HL-60 (cell line): Measurements from ENCODE around the gene RPL10.

Source experiments
- DNase-seq, 2 experiments: peaks; one replicate each; pipeline ENCODE4 v3.0.0-alpha.2; 2010 to 2020; ENCODE audit warnings: low read depth in 1 of 2, low spot score in 1 of 2
- H3K27ac ChIP-seq: fragments of 250-450 bp; sonication (Bioruptor Pico); replicated peaks from 2 replicates; pipeline ENCODE4 v1.5.1; 2020; ENCODE audit warnings: mild to moderate bottlenecking, moderate library complexity
- H3K27me3 ChIP-seq: fragments of 250-450 bp; sonication (Bioruptor Pico); 2 replicates; pipeline ENCODE4 v1.5.1; 2021; ENCODE audit warnings: mild to moderate bottlenecking, moderate library complexity; ENCODE audit not compliant: insufficient read depth, poor library complexity, severe bottlenecking
- H3K4me3 ChIP-seq: replicated peaks from 2 replicates; pipeline ENCODE4 v1.5.1; 2011; ENCODE audit warnings: mild to moderate bottlenecking, control low read depth, low read length; ENCODE audit not compliant: insufficient read depth
- GABPA ChIP-seq: IDR thresholded peaks from 2 replicates; pipeline ENCODE4 v1.6.1; 2012; ENCODE audit warnings: low read depth
- POLR2AphosphoS5 ChIP-seq: IDR thresholded peaks from 2 replicates; pipeline ENCODE4 v1.6.1; 2012; ENCODE audit warnings: low read depth
- REST ChIP-seq: IDR thresholded peaks from 2 replicates; pipeline ENCODE4 v1.6.1; 2012; ENCODE audit warnings: low read depth; ENCODE audit not compliant: insufficient replicate concordance
- SPI1 ChIP-seq: IDR thresholded peaks from 2 replicates; pipeline ENCODE4 v1.6.1; 2012; ENCODE audit warnings: low read depth, mild to moderate bottlenecking, borderline replicate concordance
- TF ChIP-seq, protein P1 (sequence below): IDR thresholded peaks from one replicate; pipeline ENCODE4 v1.5.1; 2011; ENCODE audit warnings: low read length, control low read depth, inconsistent platforms; ENCODE audit not compliant: insufficient read depth

The RPL10 gene

DNA sequence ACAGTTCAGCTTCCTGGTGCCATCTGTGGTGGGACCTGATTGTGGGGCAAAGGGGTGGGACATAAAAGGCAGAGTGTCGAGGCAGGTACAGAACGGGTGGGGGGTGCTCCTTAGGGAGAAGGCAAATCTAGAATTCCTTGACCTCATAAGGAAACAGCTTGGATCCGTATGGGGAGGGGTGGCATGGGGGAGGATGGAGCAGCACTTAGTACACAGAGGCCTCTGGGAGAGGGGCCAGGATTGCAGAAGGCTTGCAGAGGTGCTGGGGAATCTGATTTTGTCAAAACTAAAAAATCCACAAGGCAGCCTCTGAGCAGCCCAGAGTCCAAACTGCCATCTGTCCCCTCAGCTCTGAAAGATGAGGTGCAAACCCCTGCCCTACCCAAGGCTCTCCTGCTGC, 21.4 kb upstream of the RPL10 start:
- Histone ChIP-seq H3K27ac (no peak overlapping the region), H3K4me3 (no peak overlapping the region), H3K27me3 (no peaks in the 10 kb centered on the region)
- no peak for TF ChIP-seq REST
- TF ChIP-seq SPI1, result no peak
- no peak for TF ChIP-seq POLR2AphosphoS5
- TF ChIP-seq, protein P1, sequence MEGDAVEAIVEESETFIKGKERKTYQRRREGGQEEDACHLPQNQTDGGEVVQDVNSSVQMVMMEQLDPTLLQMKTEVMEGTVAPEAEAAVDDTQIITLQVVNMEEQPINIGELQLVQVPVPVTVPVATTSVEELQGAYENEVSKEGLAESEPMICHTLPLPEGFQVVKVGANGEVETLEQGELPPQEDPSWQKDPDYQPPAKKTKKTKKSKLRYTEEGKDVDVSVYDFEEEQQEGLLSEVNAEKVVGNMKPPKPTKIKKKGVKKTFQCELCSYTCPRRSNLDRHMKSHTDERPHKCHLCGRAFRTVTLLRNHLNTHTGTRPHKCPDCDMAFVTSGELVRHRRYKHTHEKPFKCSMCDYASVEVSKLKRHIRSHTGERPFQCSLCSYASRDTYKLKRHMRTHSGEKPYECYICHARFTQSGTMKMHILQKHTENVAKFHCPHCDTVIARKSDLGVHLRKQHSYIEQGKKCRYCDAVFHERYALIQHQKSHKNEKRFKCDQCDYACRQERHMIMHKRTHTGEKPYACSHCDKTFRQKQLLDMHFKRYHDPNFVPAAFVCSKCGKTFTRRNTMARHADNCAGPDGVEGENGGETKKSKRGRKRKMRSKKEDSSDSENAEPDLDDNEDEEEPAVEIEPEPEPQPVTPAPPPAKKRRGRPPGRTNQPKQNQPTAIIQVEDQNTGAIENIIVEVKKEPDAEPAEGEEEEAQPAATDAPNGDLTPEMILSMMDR, result no peak
- no peak for TF ChIP-seq GABPA
- no peak for DNase-seq

DNA sequence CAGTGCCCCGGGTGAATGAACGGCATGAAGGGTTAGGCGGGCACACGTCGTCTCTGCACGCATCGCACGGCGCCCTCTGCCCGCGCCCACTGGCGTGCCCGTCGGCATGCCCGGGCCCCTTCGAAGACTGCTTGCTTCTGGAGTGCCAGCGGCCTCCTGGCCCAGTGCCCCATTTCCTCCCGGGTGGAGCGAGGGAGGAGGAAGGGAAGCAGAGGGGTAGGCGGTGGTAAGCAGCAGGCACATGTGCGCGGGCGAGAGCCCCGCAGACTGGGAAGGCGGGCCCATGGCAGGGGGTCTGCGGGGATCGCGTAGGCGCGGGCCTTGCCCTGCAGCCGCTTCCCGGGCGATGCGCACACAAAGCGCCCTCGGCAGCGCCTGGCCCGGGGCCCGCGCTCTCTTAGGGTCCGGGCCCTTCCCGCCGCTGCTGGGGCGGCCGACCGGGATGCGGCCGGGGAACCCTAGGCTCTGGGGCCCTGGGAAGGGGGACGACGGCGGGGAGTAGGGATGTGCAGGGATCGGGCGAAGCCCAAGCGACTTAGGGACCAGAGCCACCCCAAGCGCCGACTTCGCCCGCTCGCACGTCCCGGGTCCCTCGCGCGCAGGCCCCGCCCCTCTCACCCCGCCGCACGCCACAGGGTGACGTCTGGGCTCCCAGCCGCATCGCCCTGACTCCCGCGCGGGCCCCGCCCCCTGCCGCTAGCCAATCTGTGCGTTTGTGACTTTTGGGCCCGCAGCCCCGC, 19.9 kb upstream of the RPL10 start:
- DNase-seq, result peak; percentile 24 to 50
- peak overlapping the region; percentile 77 for H3K27ac ChIP-seq
- TF ChIP-seq GABPA, result no peak
- TF ChIP-seq, protein P1, result no peak
- no peak for TF ChIP-seq REST
- no peak; the same call in 1 of the 2 replicates for TF ChIP-seq SPI1
- peak; percentile 41; the same call in 1 of the 2 replicates for TF ChIP-seq POLR2AphosphoS5

GRCh38 chrX:154378799-154379568, 19.2 kb upstream of the RPL10 start, which contains the start of gene EMD:
Gene EMD, plus strand, starts transcription at chrX:154379295. Its CDS starts 190 bp downstream, at chrX:154379485.
- Histone ChIP-seq H3K4me3 (peak within 1 kb of the TSS; percentile 56), H3K27me3 (no peaks in the 10 kb centered on the region), H3K27ac (peak within 1 kb of the TSS; percentile 86)
- DNase-seq, result peak; percentile 90 to 97
- TF ChIP-seq POLR2AphosphoS5 (peak; percentile 67), REST (no peak)

More for the DNA sequence above, 19.9 kb upstream of the RPL10 start:
- no peaks in the 10 kb centered on the region for H3K27me3 ChIP-seq
- peak overlapping the region; percentile 37 for H3K4me3 ChIP-seq
